ENCODE measurements around the gene ALDH3B1. TPM values are rescaled to one million over a fixed set of nuclear protein-coding genes. Genes with fewer than 3 reads are reported as not detected.

Gene ALDH3B1
- total and polyA plus RNA-seq, 2 experiments from 2014 or later, result 15.4 to 15.7 TPM

DNA sequence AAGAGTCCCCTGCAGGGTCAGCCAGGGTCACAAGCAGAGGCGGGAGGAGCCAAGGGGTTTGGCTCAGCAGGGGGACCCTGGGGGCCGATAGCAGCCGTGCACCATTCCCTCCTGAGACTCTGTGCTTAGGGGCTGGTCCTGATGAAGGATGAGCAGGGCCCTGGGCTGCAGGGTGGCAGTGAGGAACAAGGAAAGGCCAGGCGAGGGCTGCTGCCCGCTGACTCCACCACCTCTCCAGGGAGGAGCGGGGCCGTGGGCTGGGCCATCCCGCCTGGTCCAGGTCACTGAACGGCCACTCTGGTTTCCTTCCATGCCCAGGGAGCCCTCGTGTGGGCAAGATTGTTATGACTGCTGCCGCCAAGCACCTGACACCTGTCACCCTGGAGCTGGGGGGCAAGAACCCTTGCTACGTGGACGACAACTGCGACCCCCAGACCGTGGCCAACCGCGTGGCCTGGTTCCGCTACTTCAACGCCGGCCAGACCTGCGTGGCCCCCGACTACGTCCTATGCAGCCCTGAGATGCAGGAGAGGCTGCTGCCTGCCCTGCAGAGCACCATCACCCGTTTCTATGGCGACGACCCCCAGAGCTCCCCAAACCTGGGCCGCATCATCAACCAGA is 11.2 kb downstream of the ALDH3B1 start:
- TF ChIP-seq CTCF (IDR thresholded peaks at IDR 0.05; ENCODE audit: poor library complexity), result peak; percentile 38
- TF ChIP-seq EZH2phosphoT487 (IDR thresholded peaks at IDR 0.05; ENCODE audit: low read depth, severe bottlenecking, unreplicated experiment), result no peak
- Histone ChIP-seq H3K4me2 (no peak overlapping the region), H3K27me3 (no peaks in the 10 kb centered on the region), H3K4me1 (ENCODE audit: insufficient read depth) (peaks cover 10% of the 10 kb centered on the region), H3K9me2 (replicated peaks; ENCODE audit: insufficient read depth) (no peaks in the 10 kb centered on the region), H3K9me3 (ENCODE audit: low read depth) (no peaks in the 10 kb centered on the region), H3K36me3 (replicated peaks; ENCODE audit: insufficient read depth, low read depth) (no peaks in the 10 kb centered on the region), H3K79me2 (no peaks in the 10 kb centered on the region), H3K27ac (no peak overlapping the region), H4K20me1 (ENCODE audit: insufficient read depth, poor library complexity, severe bottlenecking) (no peaks in the 10 kb centered on the region), H3K4me3 (no peak overlapping the region), H2AFZ (no peak overlapping the region)
- DNase-seq (ENCODE audit: low spot score), result peak; percentile 68
- WGBS (ENCODE audit: low lambda C conversion rate, missing lambda C conversion rate), result 57% methylated on average over 19 of the region's 27 CpGs

DNA sequence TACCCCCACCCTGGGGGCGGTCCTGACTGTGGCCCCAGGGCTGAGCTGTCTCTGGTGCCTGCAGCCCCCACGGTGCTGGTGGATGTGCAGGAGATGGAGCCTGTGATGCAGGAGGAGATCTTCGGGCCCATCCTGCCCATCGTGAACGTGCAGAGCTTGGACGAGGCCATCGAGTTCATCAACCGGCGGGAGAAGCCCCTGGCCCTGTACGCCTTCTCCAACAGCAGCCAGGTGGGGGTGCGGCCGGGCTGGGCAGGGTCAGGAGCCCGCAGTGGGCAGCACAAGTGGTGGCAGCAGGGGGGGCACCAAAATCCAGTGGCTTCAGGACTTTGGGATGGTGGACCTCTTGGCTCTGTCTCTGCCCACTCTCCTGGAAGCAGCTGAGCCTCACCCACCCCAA is 12.4 kb downstream of the ALDH3B1 start:
- no peak overlapping the region for H2AFZ ChIP-seq
- H3K79me2 ChIP-seq, result no peaks in the 10 kb centered on the region
- TF ChIP-seq CTCF (IDR thresholded peaks at IDR 0.05; ENCODE audit: poor library complexity) (no peak), EZH2phosphoT487 (IDR thresholded peaks at IDR 0.05; ENCODE audit: low read depth, severe bottlenecking, unreplicated experiment) (no peak), EZH2 (IDR thresholded peaks at IDR 0.05; ENCODE audit: borderline replicate concordance) (no peak)
- no peaks in the 10 kb centered on the region for H3K4me1 ChIP-seq (ENCODE audit: insufficient read depth)
- H3K9me3 ChIP-seq (ENCODE audit: low read depth), result no peaks in the 10 kb centered on the region
- no peak overlapping the region for H3K4me3 ChIP-seq
- DNase-seq (ENCODE audit: low spot score), result no peak
- H4K20me1 ChIP-seq (ENCODE audit: insufficient read depth, poor library complexity, severe bottlenecking), result no peaks in the 10 kb centered on the region
- H3K36me3 ChIP-seq (replicated peaks; ENCODE audit: insufficient read depth, low read depth), result no peaks in the 10 kb centered on the region
- WGBS (ENCODE audit: low lambda C conversion rate, missing lambda C conversion rate), result 95% methylated on average over 13 of the region's 13 CpGs
- H3K27me3 ChIP-seq, result no peaks in the 10 kb centered on the region
- no peak overlapping the region for H3K27ac ChIP-seq
- H3K4me2 ChIP-seq, result no peak overlapping the region
- H3K9me2 ChIP-seq (replicated peaks; ENCODE audit: insufficient read depth), result no peaks in the 10 kb centered on the region

DNA sequence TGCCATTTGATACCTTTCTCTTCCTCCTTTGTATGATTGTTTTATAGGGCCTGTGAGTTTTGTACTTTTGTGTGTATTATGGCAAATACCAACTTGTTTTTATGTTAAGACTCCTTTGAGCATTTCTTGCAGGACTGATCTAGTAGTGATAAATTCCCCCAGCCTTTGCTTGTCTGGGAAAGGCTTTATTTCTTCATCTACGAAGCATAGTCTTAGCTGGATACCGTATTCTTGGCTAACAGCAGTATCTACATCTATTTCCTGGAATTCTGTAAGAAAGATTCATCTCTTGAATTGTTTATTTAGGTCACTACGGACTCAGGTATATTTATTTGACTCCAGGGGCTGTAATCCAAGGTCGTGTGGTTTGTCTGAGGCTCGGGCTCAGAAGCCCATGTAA is 14.4 kb downstream of the ALDH3B1 start:
- no peaks in the 10 kb centered on the region for H3K9me2 ChIP-seq (replicated peaks; ENCODE audit: insufficient read depth)
- no peaks in the 10 kb centered on the region for H4K20me1 ChIP-seq (ENCODE audit: insufficient read depth, poor library complexity, severe bottlenecking)
- no peak overlapping the region for H2AFZ ChIP-seq
- TF ChIP-seq EZH2 (IDR thresholded peaks at IDR 0.05; ENCODE audit: borderline replicate concordance) (no peak), EZH2phosphoT487 (IDR thresholded peaks at IDR 0.05; ENCODE audit: low read depth, severe bottlenecking, unreplicated experiment) (no peak), CTCF (IDR thresholded peaks at IDR 0.05; ENCODE audit: poor library complexity) (no peak)
- H3K9me3 ChIP-seq (ENCODE audit: low read depth), result no peaks in the 10 kb centered on the region
- no peak overlapping the region for H3K4me3 ChIP-seq
- no peaks in the 10 kb centered on the region for H3K27me3 ChIP-seq
- peaks cover 2% of the 10 kb centered on the region for H3K79me2 ChIP-seq
- no peak for DNase-seq (ENCODE audit: low spot score)
- 89% methylated on average over 5 of the region's 5 CpGs for WGBS (ENCODE audit: low lambda C conversion rate, missing lambda C conversion rate)
- peaks cover 2% of the 10 kb centered on the region for H3K4me1 ChIP-seq (ENCODE audit: insufficient read depth)
- no peaks in the 10 kb centered on the region for H3K36me3 ChIP-seq (replicated peaks; ENCODE audit: insufficient read depth, low read depth)
- no peak overlapping the region for H3K4me2 ChIP-seq
- no peak overlapping the region for H3K27ac ChIP-seq

All from hepatocyte (in vitro differentiated cells).